ENCODE results near the gene MTUS2. TPM values are rescaled to one million over a fixed set of nuclear protein-coding genes. Genes with fewer than 3 reads are reported as not detected.
A peak's percentile ranks its signal among the peaks of the same experiment; 100 is the strongest.

Gene MTUS2
- total RNA-seq, 3 donors from 2014 or later: not detected

GRCh38 chr13:29435125-29435911 lies 615.2 kb downstream of the MTUS2 start:
- Mint-ChIP-seq H3K36me3 (ENCODE audit: insufficient read depth) (no peaks in the 10 kb centered on the region), H3K27me3 (ENCODE audit: low read depth) (peaks cover 23% of the 10 kb centered on the region), H3K9me3 (no peaks in the 10 kb centered on the region), H3K4me3 (no peak overlapping the region), H3K4me1 (ENCODE audit: low read depth) (no peaks in the 10 kb centered on the region)
- ATAC-seq (no peak), DNase-seq (no peak)

- no peak for DNase-seq
- no peaks in the 10 kb centered on the region for H3K36me3 Mint-ChIP-seq (ENCODE audit: insufficient read depth)
- H3K27me3 Mint-ChIP-seq (ENCODE audit: low read depth): peaks cover 13% of the 10 kb centered on the region
- no peak overlapping the region for H3K4me3 Mint-ChIP-seq
- H3K4me1 Mint-ChIP-seq (ENCODE audit: low read depth): no peaks in the 10 kb centered on the region
- ATAC-seq: no peak
- H3K9me3 Mint-ChIP-seq: no peaks in the 10 kb centered on the region
These were observed 616.2 kb downstream of the MTUS2 start for GRCh38 chr13:29436291-29436690.

GRCh38 chr13:29436721-29437280 lies 616.7 kb downstream of the MTUS2 start:
- H3K9me3 Mint-ChIP-seq: no peaks in the 10 kb centered on the region
- H3K4me3 Mint-ChIP-seq: no peak overlapping the region
- DNase-seq (no peak), ATAC-seq (no peak)
- H3K27me3 Mint-ChIP-seq (ENCODE audit: low read depth): peaks cover 11% of the 10 kb centered on the region
- H3K4me1 Mint-ChIP-seq (ENCODE audit: low read depth): no peaks in the 10 kb centered on the region
- no peaks in the 10 kb centered on the region for H3K36me3 Mint-ChIP-seq (ENCODE audit: insufficient read depth)

- Mint-ChIP-seq H3K4me3 (no peak overlapping the region), H3K9me3 (no peaks in the 10 kb centered on the region), H3K27me3 (ENCODE audit: low read depth) (peaks cover 3% of the 10 kb centered on the region), H3K4me1 (ENCODE audit: low read depth) (no peaks in the 10 kb centered on the region), H3K36me3 (ENCODE audit: insufficient read depth) (no peaks in the 10 kb centered on the region)
- ATAC-seq (no peak), DNase-seq (no peak)
These were observed 618.6 kb downstream of the MTUS2 start for GRCh38 chr13:29438769-29439168.

- H3K36me3 Mint-ChIP-seq (ENCODE audit: insufficient read depth): no peaks in the 10 kb centered on the region
These were observed 619.7 kb downstream of the MTUS2 start for GRCh38 chr13:29439601-29440388.

GRCh38 chr13:29441306-29441705 lies 621.2 kb downstream of the MTUS2 start:
- H3K4me1 Mint-ChIP-seq (ENCODE audit: low read depth): no peaks in the 10 kb centered on the region
- DNase-seq: no peak
- H3K9me3 Mint-ChIP-seq: no peaks in the 10 kb centered on the region
- no peaks in the 10 kb centered on the region for H3K36me3 Mint-ChIP-seq (ENCODE audit: insufficient read depth)
- no peak overlapping the region for H3K4me3 Mint-ChIP-seq
- no peak for ATAC-seq
- peaks cover 7% of the 10 kb centered on the region for H3K27me3 Mint-ChIP-seq (ENCODE audit: low read depth)

More at GRCh38 chr13:29439601-29440388, 619.7 kb downstream of the MTUS2 start:
- Mint-ChIP-seq H3K9me3 (no peaks in the 10 kb centered on the region), H3K27me3 (ENCODE audit: low read depth) (peaks cover 4% of the 10 kb centered on the region), H3K4me1 (ENCODE audit: low read depth) (no peaks in the 10 kb centered on the region), H3K4me3 (no peak overlapping the region)
- ATAC-seq: no peak
- DNase-seq: no peak

GRCh38 chr13:29446016-29446415 lies 625.9 kb downstream of the MTUS2 start:
- Mint-ChIP-seq H3K36me3 (ENCODE audit: insufficient read depth) (no peaks in the 10 kb centered on the region), H3K27me3 (ENCODE audit: low read depth) (peaks cover 6% of the 10 kb centered on the region), H3K4me3 (no peak overlapping the region), H3K9me3 (no peaks in the 10 kb centered on the region), H3K4me1 (ENCODE audit: low read depth) (no peaks in the 10 kb centered on the region)
- DNase-seq: no peak
- ATAC-seq: no peak

GRCh38 chr13:29448174-29448573 lies 628.0 kb downstream of the MTUS2 start:
- no peak for ATAC-seq
- peaks cover 9% of the 10 kb centered on the region for H3K27me3 Mint-ChIP-seq (ENCODE audit: low read depth)

GRCh38 chr13:29449726-29450125 lies 629.6 kb downstream of the MTUS2 start:
- H3K9me3 Mint-ChIP-seq: no peaks in the 10 kb centered on the region
- no peak overlapping the region for H3K4me3 Mint-ChIP-seq
- no peaks in the 10 kb centered on the region for H3K36me3 Mint-ChIP-seq (ENCODE audit: insufficient read depth)
- peaks cover 8% of the 10 kb centered on the region for H3K27me3 Mint-ChIP-seq (ENCODE audit: low read depth)
- DNase-seq: no peak
- no peaks in the 10 kb centered on the region for H3K4me1 Mint-ChIP-seq (ENCODE audit: low read depth)
- no peak for ATAC-seq

More at GRCh38 chr13:29448174-29448573, 628.0 kb downstream of the MTUS2 start:
- no peaks in the 10 kb centered on the region for H3K9me3 Mint-ChIP-seq
- H3K4me3 Mint-ChIP-seq: no peak overlapping the region
- H3K4me1 Mint-ChIP-seq (ENCODE audit: low read depth): no peaks in the 10 kb centered on the region
- DNase-seq: no peak
- H3K36me3 Mint-ChIP-seq (ENCODE audit: insufficient read depth): no peaks in the 10 kb centered on the region

GRCh38 chr13:29451976-29452375 lies 631.8 kb downstream of the MTUS2 start:
- H3K4me3 Mint-ChIP-seq: no peak overlapping the region
- H3K27me3 Mint-ChIP-seq (ENCODE audit: low read depth): peaks cover 12% of the 10 kb centered on the region
- ATAC-seq (no peak), DNase-seq (no peak)
- no peaks in the 10 kb centered on the region for H3K9me3 Mint-ChIP-seq
- no peaks in the 10 kb centered on the region for H3K4me1 Mint-ChIP-seq (ENCODE audit: low read depth)
- H3K36me3 Mint-ChIP-seq (ENCODE audit: insufficient read depth): no peaks in the 10 kb centered on the region

- Mint-ChIP-seq H3K4me1 (ENCODE audit: low read depth) (no peaks in the 10 kb centered on the region), H3K27me3 (ENCODE audit: low read depth) (peaks cover 12% of the 10 kb centered on the region), H3K9me3 (no peaks in the 10 kb centered on the region), H3K36me3 (ENCODE audit: insufficient read depth) (no peaks in the 10 kb centered on the region), H3K4me3 (no peak overlapping the region)
- ATAC-seq (no peak), DNase-seq (no peak)
These were observed 632.9 kb downstream of the MTUS2 start for GRCh38 chr13:29452773-29453616.

GRCh38 chr13:29453617-29454011 lies 633.5 kb downstream of the MTUS2 start:
- H3K4me3 Mint-ChIP-seq: no peak overlapping the region
- ATAC-seq (no peak), DNase-seq (no peak)
- no peaks in the 10 kb centered on the region for H3K9me3 Mint-ChIP-seq
- no peaks in the 10 kb centered on the region for H3K4me1 Mint-ChIP-seq (ENCODE audit: low read depth)
- H3K27me3 Mint-ChIP-seq (ENCODE audit: low read depth): peaks cover 12% of the 10 kb centered on the region
- no peaks in the 10 kb centered on the region for H3K36me3 Mint-ChIP-seq (ENCODE audit: insufficient read depth)

- no peaks in the 10 kb centered on the region for H3K9me3 Mint-ChIP-seq
- no peak for DNase-seq
- H3K4me3 Mint-ChIP-seq: no peak overlapping the region
- H3K27me3 Mint-ChIP-seq (ENCODE audit: low read depth): peaks cover 11% of the 10 kb centered on the region
- H3K4me1 Mint-ChIP-seq (ENCODE audit: low read depth): no peaks in the 10 kb centered on the region
- ATAC-seq: peak in 1 of 2 donors; percentile 52
- no peaks in the 10 kb centered on the region for H3K36me3 Mint-ChIP-seq (ENCODE audit: insufficient read depth)
These were observed 634.9 kb downstream of the MTUS2 start for GRCh38 chr13:29454931-29455481.

- peaks cover 14% of the 10 kb centered on the region for H3K27me3 Mint-ChIP-seq (ENCODE audit: low read depth)
- no peaks in the 10 kb centered on the region for H3K9me3 Mint-ChIP-seq
- no peaks in the 10 kb centered on the region for H3K36me3 Mint-ChIP-seq (ENCODE audit: insufficient read depth)
- H3K4me1 Mint-ChIP-seq (ENCODE audit: low read depth): no peaks in the 10 kb centered on the region
- DNase-seq (no peak), ATAC-seq (no peak)
- no peak overlapping the region for H3K4me3 Mint-ChIP-seq
These were observed 636.3 kb downstream of the MTUS2 start for GRCh38 chr13:29456419-29456818.

All from activated T-cell treated with anti-CD3 and anti-CD28 coated beads, Interleukin-2, amount 50 U/mL, for 4 hours (primary cell).